T-cell (primary cell): ENCODE results near the gene TLE5. TPM values are rescaled to one million over a fixed set of nuclear protein-coding genes. Genes with fewer than 3 reads are reported as not detected.

ENCODE experiments used
- ATAC-seq, 4 experiments: fragments of 200-7000 bp in 3 of 4; fragments of 150-1000 bp in 1 of 4; cut with Tn5 transposase; replicated peaks in 1 of 4; 1 replicate in 3 of 4; 2 replicates in 1 of 4; pipeline ENCODE4 v1.10.0; 2021; ENCODE audit warnings: moderate library complexity in 3 of 4, mild to moderate bottlenecking in 2 of 4, moderate number of reproducible peaks in 1 of 4
- CTCF ChIA-PET, 2 donors: fragments of 300-600 bp; sonication (Branson Sonifier 250); formaldehyde crosslinking; loops; one replicate each; lab custom pipeline; 2022; ENCODE audit warnings: antibody characterized with exemption in 2 of 2; lab: Charles Lee
- POLR2A ChIA-PET, 2 donors: fragments of 300-600 bp; sonication (Branson Sonifier 250); formaldehyde crosslinking; loops; one replicate each; lab custom pipeline; 2022; ENCODE audit warnings: antibody characterized with exemption in 2 of 2; lab: Charles Lee
- DNase-seq, 35 experiments: peaks; one replicate each; pipeline versions ENCODE4 v3.0.0 to v3.0.0-alpha.2; 2013 to 2023
- H3K27ac ChIP-seq: one replicate; pipeline ENCODE4 v1.5.1; 2013; ENCODE audit warnings: low read length
- H3K27me3 ChIP-seq, 2 experiments: replicated peaks in 1 of 2; 1 replicate in 1 of 2; 2 replicates in 1 of 2; pipeline versions ENCODE4 v1.6.1 to v1.7.0; 2013; ENCODE audit warnings: low read length in 1 of 2, mixed read lengths in 1 of 2; ENCODE audit not compliant: control insufficient read depth in 2 of 2, insufficient read depth in 2 of 2; ENCODE audit errors: extremely low read depth in 1 of 2
- H3K36me3 ChIP-seq, 2 donors: 1 replicate in 1 of 2; 2 replicates in 1 of 2; pipeline versions ENCODE4 v1.6.1 to v1.7.0; 2013; ENCODE audit warnings: low read length in 1 of 2; ENCODE audit not compliant: control insufficient read depth in 2 of 2, insufficient read depth in 1 of 2; ENCODE audit errors: extremely low read depth in 1 of 2
- H3K4me1 ChIP-seq, 2 experiments: 1 replicate in 1 of 2; 2 replicates in 1 of 2; pipeline versions ENCODE4 v1.6.1 to v1.7.0; 2013; ENCODE audit warnings: low read length in 2 of 2, mixed read lengths in 1 of 2; ENCODE audit not compliant: insufficient read depth in 2 of 2, control insufficient read depth in 1 of 2; ENCODE audit errors: extremely low read depth in 1 of 2
- H3K4me3 ChIP-seq, 2 donors: 1 replicate in 1 of 2; 2 replicates in 1 of 2; pipeline versions ENCODE4 v1.5.1 to v1.7.0; 2013; ENCODE audit warnings: mild to moderate bottlenecking in 2 of 2, low read length in 1 of 2, moderate library complexity in 1 of 2; ENCODE audit not compliant: control insufficient read depth in 1 of 2; ENCODE audit errors: extremely low read depth in 1 of 2
- H3K9me3 ChIP-seq: 2 replicates; pipeline ENCODE4 v1.7.0; 2013
- H3K27ac Mint-ChIP-seq, 2 donors: one replicate each; pipeline ENCODE4 v1.8.0; 2020 to 2021; ENCODE audit warnings: mild to moderate bottlenecking in 2 of 2, mixed read lengths in 2 of 2
- H3K27me3 Mint-ChIP-seq, 2 donors: one replicate each; pipeline ENCODE4 v1.8.0; 2021 to 2022; ENCODE audit warnings: mixed read lengths in 2 of 2
- H3K36me3 Mint-ChIP-seq: one replicate; pipeline ENCODE4 v1.8.0; 2021; ENCODE audit warnings: mixed read lengths
- H3K4me1 Mint-ChIP-seq, 3 donors: one replicate each; pipeline ENCODE4 v1.8.0; 2020 to 2022; ENCODE audit warnings: mixed read lengths in 3 of 3, mild to moderate bottlenecking in 1 of 3
- H3K4me3 Mint-ChIP-seq, 3 donors: one replicate each; pipeline ENCODE4 v1.8.0; 2020 to 2022; ENCODE audit warnings: mild to moderate bottlenecking in 3 of 3, mixed read lengths in 3 of 3, moderate library complexity in 3 of 3
- H3K9me3 Mint-ChIP-seq, 3 donors: one replicate each; pipeline ENCODE4 v1.8.0; 2020 to 2022; ENCODE audit warnings: mixed read lengths in 3 of 3
- WGBS: methylation state at CpG from one replicate; pipeline ENCODE4 v1.1.5; 2013; ENCODE audit warnings: missing lambda C conversion rate; ENCODE audit not compliant: insufficient coverage; 5-methylcytosine and 5-hydroxymethylcytosine counted together
- total RNA-seq, 35 experiments: library from RNA in 6 of 35; stranded (reverse) in 6 of 35; fragments of 120-200 nt in 1 of 35; gene quantifications; one replicate each; pipeline versions ENCODE4 v1.2.1 to v1.2.4 and lab custom pipeline; 2013 to 2026

Gene TLE5
- total RNA-seq, 5 donors from 2014 or later (not counting 1 experiment from before 2014, with no cell fraction given): 777 to 1,202 (median 1,047) TPM

DNA sequence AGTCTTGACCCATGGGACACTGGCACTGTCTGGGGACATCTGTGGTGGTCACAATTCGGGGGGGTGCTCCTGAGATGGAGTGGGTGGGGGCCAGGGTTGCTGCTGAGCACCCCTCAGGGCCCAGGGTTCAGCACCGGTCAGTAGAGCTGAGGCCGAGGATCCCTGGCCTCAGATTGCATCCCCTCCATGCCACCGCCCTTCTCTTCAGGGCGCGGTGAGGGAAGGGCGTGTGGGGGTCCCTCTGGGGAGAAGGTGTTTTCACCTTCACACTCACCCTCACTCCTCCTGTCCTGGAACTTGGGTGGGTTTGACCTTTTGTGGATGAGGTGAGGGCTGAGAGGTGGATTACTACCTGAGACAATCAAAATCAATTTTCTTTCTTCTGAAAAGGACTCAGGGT is 45.4 kb upstream of the TLE5 start:
- CTCF ChIA-PET: no interaction called here
- no peak overlapping the region for H3K4me3 Mint-ChIP-seq

DNA sequence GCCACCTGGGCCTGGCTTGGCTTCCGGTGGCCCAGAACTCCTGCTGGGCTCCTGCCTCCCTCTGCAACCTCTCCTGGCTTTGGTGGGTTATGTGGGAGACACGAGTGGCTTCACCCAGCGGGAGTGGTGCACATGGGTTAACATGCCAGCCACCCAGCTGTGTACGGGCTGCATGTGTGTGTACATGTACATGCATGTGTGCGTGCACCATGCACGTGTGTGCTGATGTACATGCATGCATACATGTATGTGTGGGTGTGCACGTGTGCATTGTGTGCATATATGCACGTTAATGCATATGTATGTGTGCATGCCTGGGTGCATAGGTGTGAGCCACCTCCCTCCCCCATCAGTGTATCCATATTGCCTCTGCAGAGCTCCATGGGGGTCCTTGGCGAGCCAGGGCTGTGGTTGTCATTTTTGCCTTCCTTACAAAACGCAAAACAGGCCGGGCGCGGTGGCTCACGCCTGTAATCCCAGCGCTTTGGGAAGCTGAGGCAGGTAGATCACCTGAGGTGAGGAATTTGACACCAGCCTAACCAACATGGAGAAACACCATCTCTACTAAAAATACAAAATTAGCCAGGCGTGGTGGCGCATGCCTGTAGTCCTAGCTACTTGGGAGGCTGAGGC is 44.3 kb upstream of the TLE5 start:
- peaks cover 13 to 23% (median 14%) of the 10 kb centered on the region in 3 donors for H3K4me1 Mint-ChIP-seq
- no peak overlapping the region for H3K27ac Mint-ChIP-seq
- H3K27ac ChIP-seq: no peak overlapping the region
- ChIA-PET POLR2A (no interaction called here), CTCF (interaction anchor here in 1 of 2 donors (0.5 kb wide), 1 partner anchor 1821 kb away, joined by 5 read pairs; no protein-coding TSS in a partner anchor)
- no peak overlapping the region for H3K4me3 ChIP-seq
- H3K9me3 ChIP-seq: no peaks in the 10 kb centered on the region
- H3K4me1 ChIP-seq: peaks cover 0 to 18% of the 10 kb centered on the region in 2 experiments
- H3K4me3 Mint-ChIP-seq: no peak overlapping the region
- WGBS: 92% methylated on average over 6 of the region's 17 CpGs
- peaks cover 0 to 2% of the 10 kb centered on the region in 2 donors for H3K27me3 Mint-ChIP-seq
- H3K27me3 ChIP-seq: peaks cover 0 to 17% of the 10 kb centered on the region in 2 experiments
- ATAC-seq (no peak), DNase-seq (no peak)
- H3K36me3 Mint-ChIP-seq: no peaks in the 10 kb centered on the region
- H3K36me3 ChIP-seq: no peaks in the 10 kb centered on the region
- H3K9me3 Mint-ChIP-seq: no peaks in the 10 kb centered on the region

More for the DNA sequence above, 45.4 kb upstream of the TLE5 start:
- peaks cover 0 to 12% of the 10 kb centered on the region in 2 experiments for H3K27me3 ChIP-seq
- Mint-ChIP-seq H3K27me3 (no peaks in the 10 kb centered on the region), H3K9me3 (no peaks in the 10 kb centered on the region), H3K36me3 (peaks cover 2% of the 10 kb centered on the region), H3K4me1 (peaks cover 13 to 23% (median 14%) of the 10 kb centered on the region in 3 donors), H3K27ac (no peak overlapping the region)
- H3K4me1 ChIP-seq: peaks cover 0 to 18% of the 10 kb centered on the region in 2 experiments
- H3K9me3 ChIP-seq: no peaks in the 10 kb centered on the region
- H3K27ac ChIP-seq: no peak overlapping the region
- WGBS: 60% methylated on average over 1 of the region's 7 CpGs
- POLR2A ChIA-PET: no interaction called here
- ATAC-seq: no peak
- peaks cover 0 to 3% of the 10 kb centered on the region in 2 donors for H3K36me3 ChIP-seq
- no peak overlapping the region for H3K4me3 ChIP-seq
- no peak for DNase-seq

DNA sequence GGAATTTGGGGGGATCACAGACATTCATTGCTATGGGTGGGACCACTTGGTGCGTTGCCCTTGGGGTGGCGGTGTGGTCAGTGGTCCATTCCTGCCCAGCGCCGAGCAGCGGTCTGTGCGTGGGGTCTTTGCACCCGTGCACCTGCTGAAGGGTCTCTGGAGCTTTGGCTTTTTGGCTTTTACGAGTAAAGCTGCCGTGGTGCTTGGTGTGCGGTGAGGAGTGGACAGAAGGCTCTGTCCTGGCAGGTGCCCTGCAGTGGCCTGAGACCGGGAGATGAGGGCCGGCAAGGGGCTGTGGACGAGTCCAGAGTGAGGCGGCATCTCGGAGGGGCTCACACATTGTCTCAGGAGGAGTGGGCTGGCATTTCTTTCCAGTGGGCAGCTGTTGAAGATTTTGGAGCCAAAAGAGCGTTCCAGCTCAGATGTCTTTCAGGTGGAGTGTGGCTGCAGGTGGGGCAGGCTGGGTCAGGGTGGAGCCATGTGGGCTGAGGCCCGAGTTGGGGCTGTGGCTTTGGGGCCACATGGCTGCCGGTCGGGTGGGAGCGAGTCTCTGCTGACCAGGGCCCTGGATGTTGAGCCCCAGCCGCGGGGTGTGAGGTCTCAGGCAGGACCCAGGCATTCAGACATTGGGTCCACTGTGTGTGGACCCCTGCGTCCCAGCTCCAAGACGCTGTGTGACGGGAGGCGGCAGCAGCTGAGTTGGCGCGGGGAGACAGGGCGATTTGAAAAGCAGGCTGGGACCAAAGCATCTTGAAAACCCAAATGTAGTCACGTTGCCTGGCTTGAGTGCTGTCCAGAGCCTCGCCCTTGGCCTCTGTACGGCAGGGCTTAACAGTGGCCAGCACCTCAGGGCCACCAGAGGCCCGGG is 43.6 kb upstream of the TLE5 start:
- Histone ChIP-seq H3K27me3 (peaks cover 0 to 18% of the 10 kb centered on the region in 2 experiments), H3K9me3 (no peaks in the 10 kb centered on the region), H3K4me1 (peaks cover 0 to 18% of the 10 kb centered on the region in 2 experiments), H3K4me3 (no peak overlapping the region), H3K27ac (no peak overlapping the region), H3K36me3 (no peaks in the 10 kb centered on the region)
- ATAC-seq (no peak), DNase-seq (no peak)
- Mint-ChIP-seq H3K4me1 (peaks cover 13 to 23% (median 14%) of the 10 kb centered on the region in 3 donors), H3K9me3 (no peaks in the 10 kb centered on the region), H3K27ac (no peak overlapping the region), H3K27me3 (peaks cover 0 to 2% of the 10 kb centered on the region in 2 donors), H3K36me3 (no peaks in the 10 kb centered on the region), H3K4me3 (no peak overlapping the region)
- ChIA-PET CTCF (interaction anchor here in 1 of 2 donors (1.0 to 1.3 kb wide), 2 partner anchors 26 to 148 kb away, joined by 3 to 4 read pairs; no protein-coding TSS in a partner anchor), POLR2A (no interaction called here)
- WGBS: 92% methylated on average over 31 of the region's 33 CpGs

- CTCF ChIA-PET: interaction anchor here (0.6 to 2.3 kb wide), 10 partner anchors 9 to 154 kb away, joined by 3 to 39 read pairs (median 4); no protein-coding TSS in a partner anchor
- peaks cover 0 to 5% of the 10 kb centered on the region in 2 donors for H3K27me3 Mint-ChIP-seq
Measured at GRCh38 chr19:3104708-3104983, 42.4 kb upstream of the TLE5 start.

GRCh38 chr19:3102239-3103140 is 40.2 kb upstream of the TLE5 start:
- H3K9me3 ChIP-seq: no peaks in the 10 kb centered on the region
- DNase-seq (no peak), ATAC-seq (no peak)
- Mint-ChIP-seq H3K36me3 (no peaks in the 10 kb centered on the region), H3K27me3 (peaks cover 0 to 15% of the 10 kb centered on the region in 2 donors), H3K9me3 (no peaks in the 10 kb centered on the region), H3K4me3 (no peak overlapping the region), H3K27ac (no peak overlapping the region), H3K4me1 (peaks cover 19 to 28% (median 22%) of the 10 kb centered on the region in 3 donors)
- H3K4me1 ChIP-seq: peaks cover 2 to 34% of the 10 kb centered on the region in 2 experiments
- ChIA-PET CTCF (no interaction called here), POLR2A (no interaction called here)
- no peaks in the 10 kb centered on the region for H3K36me3 ChIP-seq
- peaks cover 0 to 52% of the 10 kb centered on the region in 2 experiments for H3K27me3 ChIP-seq
- 90% methylated on average over 29 of the region's 34 CpGs for WGBS
- no peak overlapping the region for H3K4me3 ChIP-seq
- H3K27ac ChIP-seq: no peak overlapping the region

More at GRCh38 chr19:3104708-3104983, 42.4 kb upstream of the TLE5 start:
- ATAC-seq (no peak), DNase-seq (no peak)
- peaks cover 14 to 20% (median 18%) of the 10 kb centered on the region in 3 donors for H3K4me1 Mint-ChIP-seq
- Histone ChIP-seq H3K36me3 (no peaks in the 10 kb centered on the region), H3K9me3 (no peaks in the 10 kb centered on the region), H3K4me1 (peaks cover 0 to 22% of the 10 kb centered on the region in 2 experiments), H3K27me3 (peaks cover 0 to 30% of the 10 kb centered on the region in 2 experiments), H3K4me3 (no peak overlapping the region), H3K27ac (no peak overlapping the region)
- POLR2A ChIA-PET: no interaction called here
- H3K27ac Mint-ChIP-seq: no peak overlapping the region
- WGBS: 61% methylated on average over 10 of the region's 10 CpGs
- H3K9me3 Mint-ChIP-seq: no peaks in the 10 kb centered on the region
- H3K36me3 Mint-ChIP-seq: no peaks in the 10 kb centered on the region
- no peak overlapping the region for H3K4me3 Mint-ChIP-seq
